ENCODE measurements around the gene GUCA2B.

GUCA2B gene

DNA sequence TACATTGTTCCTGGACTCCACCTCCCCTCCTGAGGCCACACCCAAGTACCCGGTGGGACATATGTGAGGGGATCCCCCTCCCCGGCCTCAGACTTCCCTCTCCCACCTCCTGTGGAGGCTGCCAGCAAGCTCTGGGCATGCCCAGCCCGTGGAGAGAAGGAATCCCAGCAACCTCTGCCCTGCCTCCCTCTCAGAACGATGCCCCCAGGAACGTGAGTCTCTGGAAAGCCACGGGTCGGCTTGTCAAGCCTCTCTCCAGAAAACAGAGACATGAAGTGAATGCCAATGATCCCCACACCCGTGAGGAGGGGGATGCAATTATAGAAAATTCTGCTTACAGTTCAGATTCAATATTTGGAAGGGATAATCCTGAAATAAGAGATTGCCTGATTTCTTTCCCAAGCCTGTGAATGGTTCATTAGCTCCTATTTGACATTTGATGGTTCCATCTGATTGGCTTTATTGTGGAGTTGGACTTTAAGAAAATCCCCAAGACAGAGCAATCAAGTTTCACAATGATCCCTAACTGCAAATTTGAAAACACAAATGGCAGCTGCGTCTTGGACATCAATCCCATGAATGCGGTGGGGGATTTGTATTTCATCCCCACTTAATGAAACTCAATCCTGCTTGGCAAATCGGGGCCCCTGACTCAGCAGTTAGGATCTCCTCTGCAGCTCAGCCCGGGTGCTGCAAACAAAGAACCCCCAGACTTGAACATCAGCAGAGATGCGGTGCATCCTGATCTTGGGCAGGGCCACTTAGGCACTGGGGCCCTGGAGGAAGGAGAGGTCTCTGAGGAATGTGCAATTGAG, 9.1 kb upstream of the GUCA2B start:
- DNase-seq = no peak

DNA sequence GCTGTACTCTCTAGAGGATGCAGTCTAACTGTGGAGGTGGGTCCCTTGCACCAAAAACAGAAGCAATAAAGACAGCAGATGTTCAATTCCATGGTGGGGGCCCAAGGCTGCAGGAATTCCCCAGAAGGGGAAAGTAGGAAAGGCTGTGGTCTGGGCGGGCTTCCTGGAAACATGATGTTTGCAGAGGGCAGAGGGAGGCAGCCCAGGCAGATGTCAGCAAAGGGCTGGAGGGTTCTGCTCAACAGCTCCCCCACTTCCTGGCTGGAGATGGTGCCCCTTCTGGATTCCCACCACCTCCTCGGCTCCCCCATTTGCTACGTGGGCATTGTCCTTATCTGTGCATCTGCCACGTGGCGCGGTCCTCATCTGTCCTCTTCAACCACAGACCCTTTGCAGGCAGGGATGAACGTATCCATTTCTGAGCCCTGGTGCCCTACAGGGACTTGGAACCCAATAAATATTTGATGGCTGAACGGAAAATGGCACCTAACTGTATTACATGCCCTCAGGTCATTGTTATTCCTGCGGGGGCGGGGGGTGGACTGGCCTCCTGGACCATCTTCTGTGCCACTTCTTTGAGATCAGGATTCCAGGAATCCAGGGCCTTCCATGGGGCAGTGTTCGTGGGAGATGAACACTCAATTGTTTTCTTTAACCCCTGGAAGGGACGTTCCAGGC, 8.4 kb upstream of the GUCA2B start:
- DNase-seq = no peak

DNA sequence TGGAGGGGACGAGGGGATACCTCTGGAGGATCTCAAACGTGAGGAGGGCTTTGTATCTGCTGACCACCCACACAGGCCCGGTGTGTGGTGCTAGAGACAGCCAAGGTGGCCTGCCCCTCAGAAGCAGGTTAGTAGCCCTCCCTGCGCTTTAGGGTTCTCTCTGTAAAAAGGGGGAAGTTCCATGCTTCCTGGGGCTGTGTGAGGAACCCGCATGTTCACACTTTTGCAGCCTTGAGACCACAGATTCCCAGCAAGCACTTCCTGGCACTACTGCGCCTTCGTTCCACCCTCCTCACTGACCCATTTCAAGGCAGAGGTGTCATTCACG, 7.9 kb upstream of the GUCA2B start:
- DNase-seq = no peak

DNA sequence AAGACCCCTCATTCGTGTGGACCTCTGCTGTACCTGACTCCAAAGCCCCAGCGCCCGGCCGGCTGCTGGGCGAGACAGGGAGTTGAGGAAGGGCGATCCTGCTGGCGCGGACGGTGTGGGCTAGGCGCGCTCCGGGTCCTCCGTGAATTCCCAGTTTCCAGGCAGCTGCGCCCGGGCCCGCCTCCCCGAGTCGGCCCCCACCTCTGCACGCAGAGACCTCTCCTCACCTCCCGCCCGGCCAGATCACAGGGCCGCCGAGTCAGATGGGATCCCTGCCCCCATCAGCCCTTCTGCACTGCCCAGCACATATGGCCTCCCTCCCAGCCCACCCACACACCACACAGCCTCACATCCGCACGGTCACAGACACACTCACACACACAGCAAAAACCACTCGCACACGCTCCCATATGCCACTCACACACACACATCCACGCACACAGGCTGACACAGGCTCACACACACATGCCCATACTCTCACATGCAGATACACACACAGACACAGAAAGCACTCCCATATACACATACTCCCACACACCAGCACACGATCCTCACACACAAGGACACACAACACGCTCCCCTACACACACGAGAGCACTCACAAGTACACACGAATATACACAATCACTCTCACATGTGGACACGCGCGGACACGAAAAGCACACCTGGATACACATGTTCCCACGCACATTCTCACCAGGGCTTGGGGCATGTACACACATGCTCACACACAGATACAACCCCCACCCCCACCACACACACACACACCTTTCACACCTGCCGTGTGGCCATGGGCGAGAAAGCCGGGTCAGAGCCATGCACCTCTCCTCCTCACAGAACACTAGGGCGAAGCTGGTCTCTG, 7.2 kb upstream of the GUCA2B start:
- no peak for DNase-seq

DNA sequence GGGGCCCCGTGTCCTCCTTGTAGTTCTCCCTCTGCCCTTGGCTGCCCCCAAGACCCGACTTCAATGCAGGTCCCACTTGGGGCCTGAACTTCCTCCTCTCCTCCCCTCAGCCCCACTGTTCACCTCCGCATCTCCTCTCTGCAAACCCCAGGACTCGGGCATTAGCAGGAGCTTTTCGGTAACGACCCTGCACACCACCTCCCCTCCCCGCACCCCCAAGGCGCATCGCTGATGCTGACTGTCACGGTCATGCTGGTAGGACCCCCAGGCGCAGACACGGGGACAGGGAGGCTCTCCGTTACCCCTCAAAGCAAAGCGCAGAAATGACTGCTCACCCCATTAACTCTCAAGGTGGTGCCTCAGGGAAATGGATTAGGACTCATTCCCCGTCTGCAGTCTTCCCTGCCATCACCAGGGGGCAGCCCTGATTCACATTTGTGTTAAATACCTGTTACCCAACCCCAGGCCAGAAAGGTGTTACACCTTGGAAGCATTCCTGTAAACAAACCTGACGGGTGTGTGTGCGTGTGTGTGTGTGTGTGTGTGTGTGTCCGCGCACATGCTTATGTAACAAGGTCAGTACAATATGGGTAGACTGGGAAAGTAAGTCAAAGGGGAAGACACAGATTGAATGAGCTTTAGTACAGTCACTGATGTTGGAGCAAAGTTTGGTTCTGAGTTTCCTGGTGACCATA, 6.4 kb upstream of the GUCA2B start:
- DNase-seq = peak; percentile 73

DNA sequence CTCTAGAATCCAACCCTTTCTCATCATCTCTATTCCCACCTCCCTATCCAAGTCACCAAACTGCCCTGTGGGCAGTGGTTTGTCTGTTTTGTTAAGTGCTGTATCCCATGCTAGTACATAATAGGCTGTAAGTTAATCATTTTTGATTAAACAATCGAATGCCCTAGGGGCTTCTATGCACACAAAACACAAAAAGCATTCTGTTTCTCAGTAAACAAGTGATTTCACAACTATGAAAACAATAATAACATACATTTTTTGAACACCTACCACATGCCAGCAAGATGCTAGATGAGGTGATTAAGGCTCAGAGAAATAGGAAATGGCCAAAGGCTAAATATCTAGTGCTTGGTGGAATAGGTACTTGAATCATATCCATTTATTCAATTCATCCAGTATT, 5.0 kb upstream of the GUCA2B start:
- DNase-seq = no peak

DNA sequence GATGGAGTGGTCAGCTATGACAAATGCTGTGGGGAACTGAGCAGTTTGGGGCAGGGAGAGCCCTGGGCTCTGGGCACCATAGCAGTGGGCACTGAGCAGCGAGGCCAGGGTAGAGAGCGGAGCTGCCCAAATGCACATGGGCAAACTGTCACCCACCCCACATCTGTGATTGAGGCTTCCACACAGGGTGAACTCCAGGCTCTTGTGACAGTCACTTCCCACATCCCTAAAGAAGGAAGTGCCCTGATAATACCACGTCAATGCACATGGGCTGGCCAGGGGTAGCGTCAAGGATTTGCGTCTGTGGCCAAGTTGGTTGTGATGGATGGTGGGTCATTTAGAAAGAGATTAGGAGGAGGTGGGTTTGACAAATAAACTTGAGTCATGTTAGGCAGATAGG, 2.6 kb upstream of the GUCA2B start:
- no peak for DNase-seq

DNA sequence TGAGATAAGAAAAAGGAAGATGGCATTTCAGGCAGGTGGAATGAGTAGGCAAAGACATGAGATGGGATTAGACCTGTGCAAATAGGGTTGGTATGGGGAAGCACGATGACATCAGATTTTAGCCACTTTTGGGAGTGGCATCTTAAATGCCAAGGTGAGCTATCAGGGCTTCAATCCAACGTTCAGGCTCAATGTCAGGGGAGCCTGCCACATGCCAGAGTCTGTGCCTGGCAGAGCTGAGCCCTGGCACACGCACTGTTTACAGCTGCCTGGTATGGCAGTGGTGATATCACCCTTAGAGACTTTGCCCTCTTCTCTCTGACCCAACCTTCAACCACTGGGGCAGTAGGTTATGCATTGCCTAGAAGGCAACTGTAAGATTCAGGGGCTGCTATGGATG, 1.1 kb upstream of the GUCA2B start:
- no peak for DNase-seq

DNA sequence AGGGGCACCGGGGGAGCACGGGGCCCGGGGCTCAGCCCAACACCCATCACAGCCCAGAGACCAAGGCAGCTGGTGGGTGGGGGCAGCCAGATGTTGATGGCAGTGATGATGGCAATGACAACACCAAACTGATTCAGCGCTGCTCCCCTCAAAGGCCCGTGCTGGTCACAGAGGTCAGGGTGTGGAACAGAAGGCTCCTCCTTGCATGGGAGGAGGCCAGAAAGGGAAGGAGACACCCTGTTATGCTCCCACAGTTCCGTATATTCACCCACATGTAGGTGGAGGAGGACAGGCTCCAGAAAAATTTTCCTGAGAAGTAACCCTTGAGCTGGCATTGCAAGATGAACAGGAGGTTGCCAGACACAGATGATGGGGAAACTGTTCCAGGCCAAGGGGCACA, 414 bp downstream of the GUCA2B start:
- no peak for DNase-seq

DNA sequence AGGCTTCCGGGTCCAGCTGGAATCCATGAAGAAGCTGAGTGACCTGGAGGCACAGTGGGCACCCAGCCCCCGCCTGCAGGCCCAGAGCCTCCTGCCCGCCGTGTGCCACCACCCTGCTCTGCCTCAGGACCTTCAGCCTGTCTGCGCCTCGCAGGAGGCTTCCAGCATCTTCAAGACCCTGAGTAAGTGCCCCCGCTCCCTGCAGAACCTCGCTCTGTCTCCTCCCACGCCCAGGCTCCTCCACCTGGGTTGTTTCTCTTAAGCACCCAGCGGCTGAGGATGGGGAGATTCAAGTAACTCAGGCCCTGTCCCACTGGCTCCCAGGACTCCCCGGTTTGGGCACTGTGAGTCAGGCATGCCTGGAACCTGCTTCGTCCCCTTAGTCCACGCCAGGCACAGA, 1.5 kb downstream of the GUCA2B start:
- DNase-seq = no peak

DNA sequence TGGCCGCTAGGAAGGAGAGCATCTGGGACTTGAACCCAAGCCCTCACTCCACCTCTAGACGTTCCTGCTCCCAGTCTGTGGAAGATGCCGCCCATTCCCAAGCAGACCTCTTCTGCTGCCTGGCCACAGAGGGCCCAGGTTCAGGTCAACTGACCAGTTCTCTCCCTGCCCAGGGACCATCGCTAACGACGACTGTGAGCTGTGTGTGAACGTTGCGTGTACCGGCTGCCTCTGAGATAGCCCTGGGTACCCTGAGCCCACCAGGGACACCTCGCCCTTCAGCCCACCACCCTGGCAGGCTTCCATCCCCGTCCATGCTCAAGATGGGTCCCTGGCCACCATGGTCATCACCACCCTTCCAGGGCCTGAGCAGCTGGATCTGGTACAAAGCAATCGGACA, 2.2 kb downstream of the GUCA2B start:
- no peak for DNase-seq

DNA sequence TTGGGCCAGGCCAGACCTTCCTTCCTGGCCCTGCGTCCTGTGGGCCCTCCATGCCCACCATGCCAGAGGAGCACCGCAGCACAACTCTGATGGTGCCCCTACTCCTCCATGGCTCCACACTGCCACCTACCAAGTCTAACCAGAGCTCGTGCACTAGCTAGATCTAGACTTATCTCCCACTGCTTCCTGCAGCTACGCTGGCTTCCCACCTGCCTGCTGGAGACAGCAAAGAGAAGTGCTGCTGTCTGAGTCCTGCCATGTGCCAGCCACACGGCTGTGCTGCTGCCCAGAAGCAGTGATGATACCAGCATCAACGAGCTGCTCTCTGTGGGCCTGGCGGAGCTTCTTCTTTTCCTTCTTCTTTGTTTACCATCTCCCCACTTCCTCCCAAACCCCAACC, 4.5 kb downstream of the GUCA2B start:
- no peak for DNase-seq

DNA sequence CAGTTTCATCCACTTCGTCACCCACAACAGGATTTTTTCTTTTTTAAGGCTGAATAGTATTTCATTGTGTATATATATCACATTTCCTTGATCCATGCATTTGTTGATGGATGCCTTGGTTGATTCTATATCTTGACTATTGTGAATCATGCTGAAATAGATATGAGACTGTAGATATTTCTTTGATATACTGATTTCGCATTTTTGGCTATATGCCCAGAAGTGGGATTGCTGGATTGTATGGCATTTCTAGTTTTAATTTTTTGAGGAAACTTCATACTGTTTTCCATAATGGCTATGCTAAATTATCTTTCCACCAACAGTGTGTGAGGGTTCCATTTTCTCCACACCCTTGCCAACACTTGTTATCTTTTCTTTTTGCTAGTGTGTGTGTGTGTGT, 5.0 kb downstream of the GUCA2B start:
- DNase-seq = no peak

DNA sequence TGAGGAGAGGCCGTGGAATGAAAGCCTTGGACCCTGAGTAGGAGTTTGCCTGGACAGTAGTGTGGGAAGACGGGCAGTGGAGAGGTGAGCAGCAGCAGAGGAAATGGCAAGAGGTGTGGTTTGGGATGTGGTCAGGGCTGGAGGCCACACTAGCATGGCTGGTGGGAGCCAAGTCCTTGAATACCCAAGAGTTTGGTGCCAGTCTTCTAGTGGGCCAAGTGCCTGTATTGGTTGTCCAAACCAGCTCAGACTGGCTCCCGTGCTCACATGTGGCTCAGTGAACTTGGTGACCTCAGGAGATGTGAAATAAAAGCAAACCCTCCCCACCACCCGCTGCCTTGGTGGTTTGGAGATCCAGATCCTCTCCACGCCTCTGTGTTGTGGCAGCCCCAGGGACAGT, 9.0 kb downstream of the GUCA2B start:
- DNase-seq = no peak

DNA sequence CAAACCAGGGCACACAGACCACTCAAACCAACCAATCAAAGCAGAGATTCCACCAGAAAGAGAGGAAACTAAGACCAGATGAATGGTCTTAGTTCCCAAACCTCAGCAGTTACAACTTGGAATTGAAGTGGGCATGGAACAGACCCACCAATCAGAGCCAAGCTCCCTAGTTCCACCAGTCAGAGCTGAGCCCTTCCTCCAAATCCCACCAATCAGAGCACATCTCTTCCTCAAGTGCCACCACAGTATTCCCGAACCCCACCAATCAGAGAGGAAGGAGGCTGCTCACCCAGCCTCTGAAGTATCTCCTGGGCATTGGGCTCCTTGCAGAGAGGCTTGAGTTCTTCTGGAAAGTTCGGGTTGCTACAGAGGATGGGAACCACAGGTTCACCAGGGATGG, 9.9 kb downstream of the GUCA2B start:
- DNase-seq = no peak

DNA sequence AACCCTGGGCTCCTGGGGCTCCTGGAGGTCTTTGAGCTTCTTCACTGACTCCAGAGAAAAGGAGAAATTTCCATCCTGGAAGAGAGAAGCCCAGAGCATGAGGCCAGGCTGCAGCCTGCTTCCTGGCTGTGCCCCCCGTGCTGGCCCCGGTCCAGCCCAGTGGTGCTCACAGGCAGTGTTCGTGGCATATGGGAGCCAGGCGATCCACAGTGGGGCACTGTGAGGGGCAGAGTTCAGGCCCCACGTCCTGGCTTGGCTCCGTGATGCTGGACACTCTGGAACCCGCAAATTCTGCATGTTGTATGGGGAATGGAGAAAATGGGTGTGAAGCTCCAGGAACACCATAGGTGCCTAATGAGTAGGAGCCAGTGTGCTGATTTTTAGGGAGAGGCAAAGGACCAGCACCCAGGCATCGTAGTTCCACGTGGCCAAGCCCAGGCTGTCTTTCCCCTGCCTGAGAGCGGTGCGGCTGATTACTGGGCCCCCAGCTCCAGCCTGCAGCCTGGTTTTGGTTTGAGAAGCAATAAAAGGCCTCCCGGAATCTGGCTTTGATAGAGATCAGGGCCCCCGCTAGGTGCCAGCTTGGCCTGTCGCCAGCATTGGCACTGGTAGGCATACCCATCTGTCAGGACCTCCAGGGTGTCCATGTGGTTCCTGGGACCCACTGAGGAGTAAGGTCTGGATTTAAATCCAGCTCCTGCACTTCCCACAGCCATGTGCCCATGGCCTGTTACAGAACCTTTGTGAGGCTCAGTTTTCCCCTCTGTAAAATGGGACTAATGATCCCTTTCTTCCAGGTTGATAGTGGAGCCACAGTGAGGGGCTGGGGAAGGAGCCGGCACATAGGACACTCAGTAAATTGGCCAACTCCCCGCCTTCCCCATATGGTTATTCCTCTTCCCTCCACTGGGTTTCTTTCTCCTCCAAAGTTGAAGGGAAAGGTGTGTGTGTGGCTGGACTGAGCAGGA, 10.6 kb downstream of the GUCA2B start:
- no peak for DNase-seq

DNA sequence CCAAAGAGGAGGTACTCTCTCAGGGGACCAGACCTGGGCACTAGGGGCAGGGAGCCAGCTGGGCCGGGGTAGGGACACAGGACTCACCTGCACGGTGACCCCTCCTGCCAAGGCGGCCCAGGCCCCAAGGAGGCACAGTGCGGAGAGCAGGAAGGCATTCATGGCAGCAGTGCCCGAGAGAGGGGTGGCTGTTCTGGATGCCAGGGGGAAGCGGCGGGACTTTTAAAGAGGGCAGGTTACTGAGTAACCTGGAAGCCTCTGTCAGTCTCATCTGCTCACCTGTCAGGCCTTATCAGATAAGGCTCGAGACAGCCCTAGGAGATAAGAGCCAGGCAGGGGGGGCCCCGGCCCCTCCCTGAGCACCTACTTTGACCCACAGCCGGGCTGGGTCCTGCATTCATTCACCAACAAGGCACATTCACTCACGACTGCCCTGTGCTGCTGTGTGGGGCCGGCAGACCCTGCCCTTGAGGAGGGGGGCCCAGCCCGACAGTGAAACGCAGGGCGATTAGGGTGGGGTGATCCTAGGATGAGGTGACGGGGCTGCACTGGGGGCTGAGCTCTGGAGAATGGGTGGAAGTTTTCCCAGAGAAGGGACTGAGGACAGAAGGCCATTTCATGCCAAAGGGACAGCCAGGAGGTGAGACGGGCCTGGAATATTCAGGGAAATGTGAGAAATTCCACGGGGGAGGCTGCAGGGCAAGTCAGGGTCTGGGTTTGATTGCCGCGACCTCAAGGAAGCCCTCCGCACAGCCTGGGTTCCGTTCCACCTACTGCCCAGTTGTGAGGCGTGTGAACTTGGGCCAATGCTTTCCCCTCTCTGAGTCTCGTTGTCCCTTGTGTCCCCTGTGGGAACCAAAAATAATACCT, 11.6 kb downstream of the GUCA2B start, which contains the start of gene GUCA2A:
GUCA2A (minus strand) TSS at position 195 of the 870 bp plus-strand sequence; CDS start at position 162, 33 bp downstream.
- no peak for DNase-seq

DNA sequence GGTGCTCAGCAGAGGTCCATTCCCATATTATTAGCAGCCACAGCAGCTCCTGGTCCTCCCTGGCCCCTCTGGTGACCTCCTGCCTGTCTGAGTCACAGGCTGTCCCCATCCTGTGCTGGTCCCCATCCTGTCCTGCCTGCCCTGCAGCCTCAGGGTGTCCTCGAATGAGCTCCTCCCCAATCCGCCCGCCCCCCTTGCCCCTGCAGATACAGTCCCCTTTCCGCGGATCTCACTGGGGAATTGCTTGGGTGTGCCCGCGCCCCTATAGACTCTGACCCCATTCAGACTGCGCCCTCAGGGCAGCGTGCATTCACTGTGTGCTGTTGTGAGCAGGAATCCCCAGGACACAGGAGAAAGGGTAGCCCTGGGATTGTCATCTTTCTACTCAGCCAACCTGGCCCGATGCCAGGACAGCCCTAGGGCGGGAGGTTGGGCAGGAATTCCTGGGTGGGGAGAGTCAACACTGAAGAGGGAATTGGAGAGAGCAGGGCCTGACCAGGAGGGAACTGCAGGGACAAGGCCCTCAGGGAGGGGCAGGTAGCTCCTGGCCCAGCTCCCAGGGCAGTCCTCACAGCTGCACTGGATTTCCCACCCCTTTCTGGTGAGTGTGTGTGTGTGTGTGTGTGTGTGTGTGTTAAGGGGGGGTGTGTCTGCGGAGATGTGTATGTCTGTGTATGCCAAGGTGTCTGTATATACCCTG, 12.5 kb downstream of the GUCA2B start:
- DNase-seq = no peak

DNA sequence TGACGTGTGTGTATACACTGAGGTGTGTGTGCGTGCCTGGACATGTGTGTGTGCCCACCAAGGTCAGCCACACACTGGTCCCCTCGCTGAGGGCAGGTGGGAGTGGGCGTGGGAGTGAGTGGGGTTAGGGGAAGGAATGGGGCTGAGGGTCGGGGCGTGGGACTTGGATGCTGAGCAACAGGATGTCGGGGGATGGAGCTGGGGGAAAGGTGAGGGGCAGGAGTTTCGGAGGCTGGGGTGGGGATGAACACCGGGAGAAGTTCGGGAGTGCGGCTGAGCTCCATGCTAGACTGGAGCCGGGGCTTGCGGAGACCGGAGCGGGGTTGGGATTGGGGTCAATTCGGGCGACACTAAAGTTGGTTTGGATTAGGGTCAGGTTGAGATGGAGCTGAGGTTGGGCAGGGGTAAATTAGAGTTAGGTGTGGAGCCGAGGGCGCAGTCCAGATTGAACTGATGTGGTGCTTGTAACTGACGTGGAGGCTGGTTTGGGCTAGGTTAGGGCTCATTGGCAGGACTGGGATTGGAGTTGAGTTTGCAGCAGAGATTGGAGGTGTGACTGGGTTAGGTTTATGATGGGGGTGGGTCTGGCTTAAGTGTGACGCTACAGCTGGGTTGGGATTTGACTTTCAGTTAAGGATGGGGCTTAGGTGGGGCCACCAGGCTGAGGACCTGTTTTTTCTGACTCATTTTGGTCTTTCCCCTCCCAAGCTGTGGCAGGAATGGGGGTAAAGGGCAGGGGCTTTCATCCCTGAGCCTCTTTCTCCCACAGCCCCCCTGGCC, 14.6 kb downstream of the GUCA2B start:
- DNase-seq = no peak

DNA sequence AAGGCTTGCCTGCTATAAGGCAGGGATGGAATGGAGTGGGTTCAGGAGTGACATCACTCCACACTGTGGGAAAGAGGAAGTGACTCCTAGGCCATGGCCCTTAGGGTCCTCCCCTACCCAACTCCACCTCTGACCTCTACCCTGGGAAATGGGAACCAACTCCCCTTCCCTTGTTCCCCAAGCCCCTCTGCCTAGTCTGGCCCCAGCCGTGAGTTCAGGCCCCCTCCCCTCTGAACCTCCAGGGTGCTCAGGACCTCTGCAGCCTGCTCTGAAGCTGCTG, 15.1 kb downstream of the GUCA2B start:
- no peak for DNase-seq
